Retinal pigment epithelial cell (primary cell): ENCODE data around the gene LIPH.

Experiments
- DNase-seq: peaks from one replicate; pipeline ENCODE4 v3.0.0-alpha.2; 2010; ENCODE audit warnings: low read depth
- H3K4me3 ChIP-seq: 2 replicates; pipeline ENCODE4 v1.5.1; 2011; ENCODE audit warnings: mild to moderate bottlenecking, low read length, control low read depth, moderate library complexity
- CTCF ChIP-seq: conservative IDR thresholded peaks from 2 replicates; pipeline ENCODE4 v1.5.1; 2011; ENCODE audit warnings: low read depth, low read length, control low read depth, inconsistent platforms

LIPH gene

DNA sequence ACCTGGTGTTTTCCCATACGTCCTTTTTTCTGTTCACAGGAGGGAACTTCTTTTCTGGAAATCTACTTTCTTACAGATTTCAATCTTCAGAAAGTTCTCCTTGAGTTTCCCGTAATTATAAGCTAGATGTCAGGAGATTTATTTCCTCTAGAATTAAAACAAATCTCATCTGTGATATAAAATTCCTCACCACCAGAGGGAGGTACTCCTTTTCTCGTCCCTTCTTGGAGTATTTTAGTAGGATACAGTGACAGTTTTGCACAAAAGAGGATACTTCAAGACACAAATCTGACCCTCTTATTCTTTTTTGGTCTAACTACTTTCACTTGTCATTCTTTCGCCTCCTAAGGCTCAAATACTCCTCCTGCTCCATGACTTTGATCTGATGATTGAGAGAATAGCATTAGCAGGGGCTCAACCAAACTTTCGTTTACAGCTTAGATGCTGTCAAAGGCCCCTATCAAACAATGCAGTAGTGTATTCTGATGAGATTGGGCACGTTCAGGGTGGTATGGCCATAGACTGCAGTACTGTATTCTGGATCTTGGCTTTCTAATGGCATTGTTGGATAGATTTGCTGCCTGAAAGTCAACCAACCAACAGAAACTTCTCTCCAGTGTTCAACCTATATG is 91.6 kb downstream of the LIPH start:
- DNase-seq = peak; percentile 2
- peak; percentile 42 for TF ChIP-seq CTCF

GRCh38 chr3:185460309-185460708 is 92.1 kb downstream of the LIPH start:
- DNase-seq = no peak
- H3K4me3 ChIP-seq = no peak overlapping the region
- no peak for TF ChIP-seq CTCF

More for the DNA sequence above, 91.6 kb downstream of the LIPH start:
- H3K4me3 ChIP-seq = no peak overlapping the region

- no peak overlapping the region for H3K4me3 ChIP-seq
- no peak for TF ChIP-seq CTCF
- no peak for DNase-seq
These were observed 95.0 kb downstream of the LIPH start for GRCh38 chr3:185457376-185457775.
